ENCODE data around the gene MED12L. TPM values are rescaled to one million over a fixed set of nuclear protein-coding genes. Genes with fewer than 3 reads are reported as not detected.

Gene MED12L
- polyA plus RNA-seq, 1 donor = 9.7 TPM

DNA sequence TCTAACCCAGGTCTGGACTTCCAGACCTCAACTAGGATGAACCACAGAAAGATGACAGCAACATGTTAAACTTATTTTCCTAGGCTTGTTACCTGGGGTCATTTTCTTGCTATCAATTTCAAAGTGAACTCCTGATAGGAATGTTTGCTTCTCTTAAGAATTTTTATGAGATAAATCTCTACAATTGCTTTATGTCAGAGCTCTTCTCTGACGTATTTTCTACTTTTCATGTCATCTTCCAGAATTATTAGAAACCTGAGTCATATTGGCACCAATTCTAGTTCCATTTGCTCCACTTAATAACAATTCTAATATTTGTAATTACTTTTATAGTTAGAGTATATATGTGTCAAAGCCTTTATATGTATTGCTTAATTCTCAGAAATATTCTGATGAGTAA is 377.5 kb downstream of the MED12L start:
- no peak for DNase-seq

GRCh38 chr3:151467069-151467468 is 381.6 kb downstream of the MED12L start:
- no peak for DNase-seq

DNA sequence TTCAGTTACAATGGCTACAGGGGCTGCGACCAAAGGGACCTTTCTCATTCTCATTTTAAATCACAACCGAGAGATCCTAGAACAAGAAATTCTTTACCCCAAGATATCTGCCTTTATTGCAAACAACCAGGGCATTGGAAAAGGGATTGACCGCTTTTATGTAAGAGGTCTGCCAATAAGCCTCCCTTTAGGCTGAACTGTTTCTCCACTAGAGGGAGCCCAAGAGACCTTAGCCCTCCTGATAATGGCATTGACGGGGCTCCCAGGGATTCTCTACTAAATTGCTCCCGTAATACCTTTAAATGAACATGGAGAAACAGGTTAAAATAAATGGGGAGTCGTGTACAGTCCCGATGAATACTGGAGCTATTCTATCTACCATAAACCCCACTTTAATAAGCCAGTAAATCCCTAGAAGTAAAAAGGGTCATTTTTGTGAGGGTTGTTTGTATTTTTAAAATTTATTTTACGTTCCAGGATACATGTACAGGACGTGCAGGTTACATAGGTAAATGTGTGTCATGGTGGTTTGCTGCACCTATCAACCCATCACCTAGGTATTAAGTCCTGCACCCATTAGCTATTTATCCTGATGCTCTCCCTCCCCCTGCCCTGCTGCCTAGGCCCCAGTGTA is 382.9 kb downstream of the MED12L start:
- no peak for DNase-seq

DNA sequence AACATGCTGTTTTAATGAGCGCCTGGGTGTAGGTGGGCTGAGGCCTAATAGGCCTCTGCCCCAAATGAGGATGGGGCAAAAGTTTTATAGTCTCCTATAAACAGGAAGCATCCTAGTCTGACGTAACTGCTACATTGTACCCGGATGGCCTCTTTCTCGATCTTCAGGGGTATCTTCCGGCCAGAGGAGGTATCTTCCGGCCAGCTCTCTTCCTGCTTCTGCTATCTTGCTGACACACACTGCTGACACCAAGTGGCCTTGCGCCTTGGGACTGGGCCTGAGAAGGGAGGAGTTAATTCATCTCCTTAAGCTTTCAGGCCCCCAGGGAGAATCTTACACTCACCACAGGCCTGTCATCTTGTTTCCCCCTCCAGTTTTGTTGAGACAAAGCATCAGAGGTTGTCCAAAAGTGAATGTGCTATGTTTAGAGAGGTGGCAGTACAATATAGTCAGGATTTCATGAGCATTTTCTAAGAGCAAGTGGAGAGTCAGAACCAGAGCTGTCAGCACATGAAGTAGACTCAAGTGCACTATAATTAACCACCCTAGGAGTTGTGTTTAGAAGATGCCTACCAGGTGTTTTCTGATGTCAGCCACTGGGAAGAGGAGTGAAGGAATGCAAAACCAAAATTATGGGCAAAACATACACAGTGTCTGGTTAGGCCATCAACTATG is 391.0 kb downstream of the MED12L start:
- no peak for DNase-seq

DNA sequence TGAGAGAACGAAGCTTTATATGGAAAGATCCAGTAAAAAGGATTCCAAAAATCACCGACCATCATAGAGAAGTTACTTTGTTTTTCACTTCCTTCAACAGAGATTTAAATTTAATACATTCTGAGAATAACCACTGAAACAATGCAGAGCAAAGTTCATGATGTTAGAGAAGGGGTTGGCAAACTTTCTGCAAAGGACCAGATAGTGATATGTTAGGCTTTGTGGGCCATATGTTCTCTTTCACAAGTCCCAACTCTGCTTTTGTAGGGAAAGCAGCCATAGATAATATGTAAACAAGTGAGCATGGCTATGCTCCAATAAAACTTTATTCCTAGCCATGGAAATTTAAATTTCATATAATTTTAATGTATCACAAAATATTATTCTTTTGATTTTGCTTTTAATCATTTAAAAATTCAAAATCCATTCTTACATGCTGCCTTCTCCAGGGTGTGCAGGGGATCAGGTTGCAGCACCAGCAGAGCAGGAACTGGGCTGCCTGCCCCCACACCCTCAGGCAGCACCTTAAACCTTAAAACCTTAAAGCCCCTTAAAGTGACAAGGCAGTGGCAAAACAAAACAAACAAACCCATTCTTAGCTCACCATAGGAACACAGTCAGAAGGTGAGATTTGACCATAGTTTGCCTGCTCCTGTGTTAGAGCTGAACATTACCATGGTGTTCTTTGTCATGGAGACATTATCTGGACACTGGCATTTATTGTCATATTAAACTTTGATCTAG is 392.3 kb downstream of the MED12L start:
- no peak for DNase-seq

DNA sequence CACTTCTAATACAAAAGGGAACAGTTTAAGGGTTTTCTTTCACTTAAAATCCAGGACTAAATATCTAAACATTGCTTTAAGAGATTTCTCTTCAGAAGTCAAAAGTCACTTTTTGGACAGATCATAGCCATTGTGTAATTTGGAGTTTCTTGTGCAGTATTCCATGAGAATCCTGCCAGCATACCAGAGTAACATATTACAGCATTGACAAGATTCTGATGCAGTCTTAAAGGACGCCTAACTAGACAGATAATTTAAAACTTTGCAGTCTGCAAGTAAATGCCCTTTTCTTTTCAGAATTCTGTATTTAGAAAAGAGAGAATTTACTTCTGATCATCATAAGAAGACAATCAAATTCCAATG is 392.9 kb downstream of the MED12L start:
- DNase-seq = peak; percentile 29

DNA sequence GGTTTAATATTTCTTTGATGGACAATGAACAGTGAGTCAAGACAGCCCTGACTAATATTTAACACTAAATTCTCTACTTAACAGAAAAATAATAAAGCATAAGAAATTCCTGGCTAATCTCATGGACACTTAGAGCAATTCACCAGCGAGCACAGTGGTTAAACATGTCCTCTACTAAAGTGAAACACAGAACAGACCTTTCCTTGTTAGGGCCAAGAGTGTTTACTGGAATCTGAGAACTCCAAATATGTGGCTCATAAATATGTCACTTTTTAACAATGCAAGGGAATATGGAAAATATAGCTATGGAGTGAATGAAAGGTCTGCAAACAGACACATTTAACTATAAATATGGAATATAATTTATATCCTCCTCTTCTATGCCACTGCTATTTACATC is 394.0 kb downstream of the MED12L start:
- no peak for DNase-seq

DNA sequence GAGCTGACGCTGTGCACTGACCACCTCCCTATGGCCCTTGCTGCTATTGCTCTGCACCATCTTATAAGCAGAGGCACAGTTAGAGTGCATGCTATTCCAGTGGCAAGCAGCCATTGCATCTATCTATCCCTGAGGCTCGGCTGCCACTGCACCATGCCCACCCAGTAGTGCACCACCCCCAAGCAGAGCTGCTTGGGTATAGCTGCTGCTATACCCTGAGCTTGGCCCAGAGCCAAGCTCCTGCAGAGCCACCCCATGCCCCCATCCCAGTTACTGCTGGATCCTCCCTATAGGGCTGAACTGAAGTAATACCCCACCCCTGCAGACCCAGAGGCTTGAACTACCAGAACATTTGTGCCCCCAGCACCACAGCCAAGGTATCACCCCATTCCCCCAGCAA is 395.0 kb downstream of the MED12L start:
- DNase-seq = no peak

DNA sequence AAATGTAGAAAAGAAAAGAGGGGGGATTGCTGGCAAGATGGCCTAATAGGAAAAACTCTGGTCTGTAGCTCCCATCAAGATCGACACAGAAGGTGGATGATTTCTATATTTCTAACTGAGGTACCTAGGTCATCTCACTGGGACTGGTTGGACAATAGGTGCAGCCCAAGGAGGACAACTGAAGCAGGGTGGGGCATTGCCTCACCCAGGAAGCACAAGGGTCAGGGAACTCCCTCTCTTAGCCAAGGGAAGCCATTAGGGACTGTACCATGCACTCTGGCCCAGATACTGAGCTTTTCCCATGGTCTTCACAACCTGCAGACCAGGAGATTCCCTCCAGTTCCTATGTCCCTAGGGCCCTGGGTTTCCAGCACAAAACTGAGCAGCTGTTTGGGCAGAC is 398.0 kb downstream of the MED12L start:
- no peak for DNase-seq

- no peak for DNase-seq
These were observed 398.6 kb downstream of the MED12L start for GRCh38 chr3:151483961-151484520.

Other genes starting within 250 kb of the MED12L start
- not detected for gene MINDY4B, start 180.2 kb upstream of the MED12L start, polyA plus RNA-seq (ENCODE audit: insufficient read length)
- 0.19 TPM for gene CLRN1, start 112.9 kb upstream of the MED12L start, polyA plus RNA-seq (ENCODE audit: insufficient read length)
- not detected for gene GPR171, start 117.6 kb downstream of the MED12L start, polyA plus RNA-seq (ENCODE audit: insufficient read length)
- gene P2RY14, start 192.9 kb downstream of the MED12L start, polyA plus RNA-seq (ENCODE audit: insufficient read length) = 1.5 TPM
- gene GPR87, start 231.2 kb downstream of the MED12L start, polyA plus RNA-seq (ENCODE audit: insufficient read length) = not detected
- 1.4 TPM for gene P2RY13, start 243.9 kb downstream of the MED12L start, polyA plus RNA-seq (ENCODE audit: insufficient read length)